Heart left ventricle (tissue), 16 donors: ENCODE measurements around the gene ASXL3. TPM values are rescaled to one million over a fixed set of nuclear protein-coding genes. Genes with fewer than 3 reads are reported as not detected.

Experiments
- ATAC-seq, 4 donors: fragments of 200-7000 bp; cut with Tn5 transposase; one replicate each; pipeline ENCODE4 v1.9.1; 2020 to 2022; ENCODE audit warnings: moderate library complexity in 4 of 4, mild to moderate bottlenecking in 3 of 4, moderate number of reproducible peaks in 1 of 4
- DNase-seq, 5 donors: peaks; one replicate each; pipeline ENCODE4 v3.0.0-alpha.2; 2020
- H3K27ac ChIP-seq, 12 donors: fragments of 200-600 bp; sonication (generic) in 4 of 12; one replicate each; pipeline versions ENCODE4 v1.5.0 to v1.8.0; 2016 to 2022; ENCODE audit warnings: mild to moderate bottlenecking in 2 of 12
- H3K27me3 ChIP-seq, 9 donors: fragments of 200-600 bp; sonication (generic) in 2 of 9; one replicate each; pipeline versions ENCODE4 v1.5.1 to v1.8.0; 2016 to 2022; ENCODE audit warnings: mild to moderate bottlenecking in 3 of 9
- H3K36me3 ChIP-seq, 9 donors: fragments of 200-600 bp; sonication (generic) in 2 of 9; one replicate each; pipeline versions ENCODE4 v1.5.0 to v1.8.0; 2018 to 2022; ENCODE audit warnings: mild to moderate bottlenecking in 2 of 9
- H3K4me1 ChIP-seq, 12 donors: fragments of 200-600 bp; sonication (generic) in 4 of 12; one replicate each; pipeline versions ENCODE4 v1.5.0 to v1.8.0; 2016 to 2022; ENCODE audit warnings: mild to moderate bottlenecking in 3 of 12
- H3K4me3 ChIP-seq, 12 donors: fragments of 200-600 bp; sonication (generic) in 4 of 12; one replicate each; pipeline versions ENCODE4 v1.5.0 to v1.8.0; 2017 to 2022; ENCODE audit warnings: mild to moderate bottlenecking in 9 of 12, moderate library complexity in 4 of 12
- H3K9me3 ChIP-seq, 12 donors: fragments of 200-600 bp; sonication (generic) in 4 of 12; one replicate each; pipeline versions ENCODE4 v1.5.0 to v1.8.0; 2016 to 2022; ENCODE audit warnings: mild to moderate bottlenecking in 1 of 12
- CTCF ChIP-seq, 12 donors: fragments of 200-600 bp; sonication (generic) in 4 of 12; IDR thresholded peaks; one replicate each; pipeline versions ENCODE4 v1.5.0 to v1.8.0; 2018 to 2022; ENCODE audit warnings: antibody characterized with exemption in 12 of 12, mild to moderate bottlenecking in 5 of 12
- POLR2A ChIP-seq, 2 donors: fragments of 450-650 bp; IDR thresholded peaks; one replicate each; pipeline ENCODE4 v1.6.1; 2017; ENCODE audit warnings: antibody characterized with exemption in 2 of 2, mild to moderate bottlenecking in 2 of 2, moderate library complexity in 2 of 2
- WGBS, 4 donors: extraction: QIAGEN DNeasy Blood & Tissue Kit in 2 of 4; methylation state at CpG; one replicate each; pipeline versions ENCODE4 v1.1.5 to v1.1.7; 2013 to 2018; 5-methylcytosine and 5-hydroxymethylcytosine counted together
- intact Hi-C, 10 donors: fragments of 100-400 bp; cut with DNase I; formaldehyde crosslinking; loops; one replicate each; pipeline versions ENCODE4 v1.11.1 to v1.14.2; 2022
- polyA plus RNA-seq, 2 donors: library from polyadenylated mRNA; stranded (reverse); fragments of 200-250 nt; gene quantifications; one replicate each; pipeline ENCODE4 v1.2.3, GENCODE V29; 2013
- total RNA-seq, 9 donors: library from RNA; depleted of rRNA in 2 of 9; stranded (reverse); fragments of >200 nt in 2 of 9; fragmentation: NEBNext Ultra II Directional in 3 of 9; extraction: Animal tissue kit (Norgen Biotek cat#: 25700) in 3 of 9; gene quantifications; one replicate each; pipeline versions ENCODE4 v1.1.0 to v1.2.4, GENCODE V29; 2016 to 2023
- donor health status: ischemic (EF 13 %, LVEDD 7.1; RV severe dilation, severe dysfunction).
- donor health status: healthy with polysubstance abuse.
- donor health status: DM: no; HTN: yes; CAD: no.
- donor health status: DM: no; HTN: no; CAD: no.
- donor health status: ischemic (EF 25% LVEDD 6.9; RV normal size, moderate dysfunction).
- donor health status: ischemic (EF 25% LVEDD 5.7; RV mildly dilated, moderate dysfunction).
- donor health status: healthy.
- donor health status: DM: yes; HTN: yes; CAD: no.
- donor health status: ischemic (EF 35%, LVEDD 5.7; RV mildly dilated, moderate dysfunction).
- donor health status: nonischemic (EF 11% LVEDD 7.7; RV severe dilation, severe dysfunction).
- donor health status: DM: yes; HTN: yes; CAD: no.
- donor health status: PGD.
- donor health status: ischemic (EF 29% LVEDD 5.4; RV normal size, mild dysfunction).
- donor health status: nonischemic (EF 23%, LVEDD 6.1; RV moderate dilation, normal function).

ASXL3 gene
- total and polyA plus RNA-seq, 11 donors = 0.65 to 8.9 (median 3.5) TPM

- H3K9me3 ChIP-seq = no peaks in the 10 kb centered on the region
- 32 to 53% (median 40%) methylated on average over 1 of the region's 1 CpG for WGBS, 4 donors
- peaks cover 0 to 3% (median 0%) of the 10 kb centered on the region in 12 donors for H3K4me1 ChIP-seq
- intact Hi-C loops = no loop called here
- H3K27ac ChIP-seq = no peak overlapping the region
- no peaks in the 10 kb centered on the region for H3K27me3 ChIP-seq
- DNase-seq = no peak
- H3K4me3 ChIP-seq = no peak overlapping the region
- no peak for TF ChIP-seq CTCF (IDR thresholded peaks at IDR 0.05)
- TF ChIP-seq POLR2A (IDR thresholded peaks at IDR 0.05) = no peak
- peak in 1 of 4 donors; percentile 44 for ATAC-seq
- H3K36me3 ChIP-seq = no peaks in the 10 kb centered on the region
Measured at GRCh38 chr18:33558529-33558928, 19.5 kb upstream of the ASXL3 start.

DNA sequence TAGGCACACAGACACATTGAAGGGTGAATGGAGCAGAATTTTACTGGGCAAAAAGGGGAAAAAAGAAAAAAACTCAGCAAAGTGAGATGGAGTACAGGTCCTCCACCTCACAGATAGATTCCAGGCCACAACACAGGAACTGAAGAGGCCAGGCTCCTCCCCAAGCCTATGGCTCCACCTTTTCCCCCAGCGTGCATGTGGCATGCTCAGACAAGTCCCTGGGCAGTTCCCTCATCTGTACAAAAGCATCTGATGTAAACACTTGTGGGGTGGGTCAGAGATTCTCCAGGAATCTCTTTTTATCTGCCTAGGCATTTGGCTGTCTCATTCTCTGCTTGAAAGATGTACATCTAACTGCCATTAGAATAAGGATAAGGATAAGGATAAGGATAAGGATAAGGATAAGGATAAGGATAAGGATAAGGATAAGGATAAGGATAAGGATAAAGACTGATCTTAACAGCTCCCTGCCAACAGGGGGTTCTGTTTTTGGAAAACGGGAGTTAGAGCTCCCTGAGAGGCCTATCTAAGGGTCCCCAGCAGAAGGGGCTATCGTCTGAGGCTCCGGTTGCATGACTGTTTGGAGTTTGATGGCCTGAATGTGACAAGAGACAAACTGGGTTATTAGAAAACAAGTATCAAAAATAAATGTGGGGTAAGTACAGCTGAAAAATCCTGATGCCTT, 17.2 kb upstream of the ASXL3 start:
- intact Hi-C loops = loop anchor here in 1 of 10 donors (10.0 kb wide), 1 partner anchor 66 kb away; no protein-coding TSS in a partner anchor
- TF ChIP-seq CTCF (IDR thresholded peaks at IDR 0.05) (no peak), POLR2A (IDR thresholded peaks at IDR 0.05) (no peak)
- no peak for ATAC-seq

DNA sequence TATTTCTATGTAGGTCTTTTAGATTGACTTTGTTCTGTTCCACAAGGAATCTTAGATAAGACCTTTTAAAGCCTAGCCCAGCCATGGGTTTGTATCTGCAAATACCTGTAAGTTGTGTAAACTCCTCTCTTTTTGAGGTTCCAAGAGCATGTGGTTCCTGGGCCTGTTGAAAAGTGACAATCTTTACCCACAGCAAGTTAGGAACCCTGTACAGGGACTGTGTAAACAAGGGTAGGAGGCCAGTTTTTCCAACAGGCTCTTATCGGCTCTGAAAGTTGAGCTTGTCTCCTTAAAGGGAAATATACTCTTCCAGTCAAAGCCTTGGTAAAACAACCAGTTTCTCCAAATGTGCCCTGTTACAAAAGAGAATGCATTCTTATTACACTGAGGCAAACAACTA, 15.3 kb upstream of the ASXL3 start:
- Histone ChIP-seq H3K9me3 (peaks cover 0 to 8% (median 0%) of the 10 kb centered on the region in 12 donors), H3K27ac (no peak overlapping the region), H3K4me1 (peaks cover 0 to 3% (median 0%) of the 10 kb centered on the region in 12 donors), H3K27me3 (no peaks in the 10 kb centered on the region), H3K4me3 (no peak overlapping the region), H3K36me3 (no peaks in the 10 kb centered on the region)
- DNase-seq = no peak
- no peak for TF ChIP-seq POLR2A (IDR thresholded peaks at IDR 0.05)
- intact Hi-C loops = loop anchor here in 1 of 10 donors (10.0 kb wide), 1 partner anchor 68 kb away; no protein-coding TSS in a partner anchor
- no peak for ATAC-seq
- 21 to 35% (median 28%) methylated on average over 1 of the region's 1 CpG for WGBS, 4 donors

More for the DNA sequence above, 17.2 kb upstream of the ASXL3 start:
- WGBS, 4 donors = 48 to 53% (median 51%) methylated on average over 4 of the region's 4 CpGs
- Histone ChIP-seq H3K36me3 (no peaks in the 10 kb centered on the region), H3K9me3 (no peaks in the 10 kb centered on the region), H3K27me3 (no peaks in the 10 kb centered on the region), H3K27ac (no peak overlapping the region), H3K4me1 (peaks cover 0 to 3% (median 0%) of the 10 kb centered on the region in 12 donors), H3K4me3 (no peak overlapping the region)
- DNase-seq = no peak

DNA sequence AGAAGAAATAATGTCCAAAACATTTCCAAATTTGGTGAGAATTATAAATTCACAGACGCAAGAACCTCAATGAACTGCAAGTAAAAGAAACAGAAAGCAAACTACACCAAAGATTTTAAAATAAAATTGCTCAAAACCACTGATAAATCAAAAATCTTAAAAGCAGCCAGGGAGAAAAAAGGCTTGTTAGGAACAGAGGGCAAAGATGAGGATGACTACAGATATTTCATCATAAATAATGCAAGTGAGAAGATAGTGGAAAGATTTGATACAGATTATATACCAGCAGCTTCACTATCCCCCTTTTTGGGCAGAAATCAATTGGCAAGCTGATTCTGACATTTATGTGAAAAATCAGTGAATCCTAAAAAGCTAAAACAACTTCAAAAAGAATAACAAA, 10.3 kb upstream of the ASXL3 start:
- Histone ChIP-seq H3K27me3 (no peaks in the 10 kb centered on the region), H3K27ac (no peak overlapping the region), H3K4me1 (peaks cover 0 to 3% (median 0%) of the 10 kb centered on the region in 12 donors), H3K9me3 (peaks cover 0 to 11% (median 0%) of the 10 kb centered on the region in 12 donors), H3K36me3 (no peaks in the 10 kb centered on the region), H3K4me3 (no peak overlapping the region)
- WGBS, 4 donors = 51 to 97% (median 93%) methylated on average over 1 of the region's 1 CpG
- ATAC-seq = no peak
- TF ChIP-seq CTCF (IDR thresholded peaks at IDR 0.05) = no peak
- no peak for DNase-seq
- intact Hi-C loops = loop anchor here in 1 of 10 donors (10.0 kb wide), 1 partner anchor 73 kb away; no protein-coding TSS in a partner anchor
